ENCODE results near the gene DSG2. TPM values are rescaled to one million over a fixed set of nuclear protein-coding genes. Genes with fewer than 3 reads are reported as not detected.

The DSG2 gene
- total RNA-seq, 1 donor from 2014 or later = 65.6 TPM

GRCh38 chr18:31565782-31566512 is 68.0 kb downstream of the DSG2 start:
- H2AFZ ChIP-seq (replicated peaks) = no peak overlapping the region
- no peaks in the 10 kb centered on the region for H3F3A ChIP-seq (ENCODE audit: low read depth)
- no peak overlapping the region for H3K4me3 Mint-ChIP-seq
- H3K27me3 ChIP-seq = no peaks in the 10 kb centered on the region
- H3K36me3 Mint-ChIP-seq = no peaks in the 10 kb centered on the region
- H3K9ac ChIP-seq = no peak overlapping the region
- H3K9me3 Mint-ChIP-seq = no peaks in the 10 kb centered on the region
- H3K27ac ChIP-seq = no peak overlapping the region
- no peak overlapping the region for H3K27ac Mint-ChIP-seq
- H4K20me1 ChIP-seq (ENCODE audit: low read depth) = no peaks in the 10 kb centered on the region
- H3K36me3 ChIP-seq = no peaks in the 10 kb centered on the region
- no peaks in the 10 kb centered on the region for H3K9me3 ChIP-seq (ENCODE audit: low read depth)
- peaks cover 6% of the 10 kb centered on the region for H3K4me1 Mint-ChIP-seq
- H3K79me2 ChIP-seq (ENCODE audit: low read depth) = no peaks in the 10 kb centered on the region
- H3K4me1 ChIP-seq = peaks cover 8% of the 10 kb centered on the region
- no peak for DNase-seq (ENCODE audit: low spot score)
- no peak overlapping the region for H3K4me2 ChIP-seq
- peaks cover 9% of the 10 kb centered on the region for H3K27me3 Mint-ChIP-seq (ENCODE audit: insufficient read depth, low read depth)
- no peak for TF ChIP-seq EZH2 (IDR thresholded peaks at IDR 0.05)
- no peak for TF ChIP-seq CTCF (IDR thresholded peaks at IDR 0.05)
- TF ChIP-seq EZH2phosphoT487 (IDR thresholded peaks at IDR 0.05) = no peak
- no peak overlapping the region for H3K4me3 ChIP-seq

GRCh38 chr18:31566576-31567306 is 68.8 kb downstream of the DSG2 start:
- no peak for DNase-seq (ENCODE audit: low spot score)
- Histone ChIP-seq H3K27me3 (no peaks in the 10 kb centered on the region), H3K9me3 (ENCODE audit: low read depth) (no peaks in the 10 kb centered on the region), H3K4me2 (no peak overlapping the region), H3K36me3 (no peaks in the 10 kb centered on the region), H2AFZ (replicated peaks) (no peak overlapping the region), H3K4me1 (peaks cover 14% of the 10 kb centered on the region), H3F3A (ENCODE audit: low read depth) (peaks cover 5% of the 10 kb centered on the region), H3K9ac (no peak overlapping the region), H3K79me2 (ENCODE audit: low read depth) (no peaks in the 10 kb centered on the region), H3K27ac (no peak overlapping the region), H3K4me3 (no peak overlapping the region), H4K20me1 (ENCODE audit: low read depth) (no peaks in the 10 kb centered on the region)
- no peaks in the 10 kb centered on the region for H3K9me3 Mint-ChIP-seq
- H3K4me1 Mint-ChIP-seq = peaks cover 14% of the 10 kb centered on the region
- H3K27me3 Mint-ChIP-seq (ENCODE audit: insufficient read depth, low read depth) = peaks cover 9% of the 10 kb centered on the region
- H3K27ac Mint-ChIP-seq = no peak overlapping the region
- H3K4me3 Mint-ChIP-seq = no peak overlapping the region
- no peaks in the 10 kb centered on the region for H3K36me3 Mint-ChIP-seq
- TF ChIP-seq EZH2 (IDR thresholded peaks at IDR 0.05) = no peak

- Histone ChIP-seq H3K27me3 (no peaks in the 10 kb centered on the region), H3K9me3 (ENCODE audit: low read depth) (no peaks in the 10 kb centered on the region), H3K79me2 (ENCODE audit: low read depth) (no peaks in the 10 kb centered on the region), H4K20me1 (ENCODE audit: low read depth) (no peaks in the 10 kb centered on the region), H3K9ac (no peak overlapping the region), H3K4me2 (peak overlapping the region; percentile 52), H2AFZ (replicated peaks) (no peak overlapping the region), H3F3A (ENCODE audit: low read depth) (peaks cover 12% of the 10 kb centered on the region), H3K4me3 (no peak overlapping the region), H3K36me3 (no peaks in the 10 kb centered on the region), H3K27ac (no peak overlapping the region), H3K4me1 (peaks cover 13% of the 10 kb centered on the region)
- H3K27me3 Mint-ChIP-seq (ENCODE audit: insufficient read depth, low read depth) = peaks cover 6% of the 10 kb centered on the region
- peak overlapping the region; percentile 28 for H3K4me3 Mint-ChIP-seq
- no peaks in the 10 kb centered on the region for H3K9me3 Mint-ChIP-seq
- H3K4me1 Mint-ChIP-seq = peaks cover 25% of the 10 kb centered on the region
- no peak for DNase-seq (ENCODE audit: low spot score)
- H3K36me3 Mint-ChIP-seq = no peaks in the 10 kb centered on the region
- TF ChIP-seq EZH2 (IDR thresholded peaks at IDR 0.05) (no peak), CTCF (IDR thresholded peaks at IDR 0.05) (no peak), EZH2phosphoT487 (IDR thresholded peaks at IDR 0.05) (no peak)
- H3K27ac Mint-ChIP-seq = peak overlapping the region; percentile 90
These were observed 74.4 kb downstream of the DSG2 start for GRCh38 chr18:31572368-31572767.

GRCh38 chr18:31573051-31573450 is 75.1 kb downstream of the DSG2 start:
- H3K4me2 ChIP-seq = no peak overlapping the region
- H3K4me3 ChIP-seq = no peak overlapping the region
- no peaks in the 10 kb centered on the region for H3K79me2 ChIP-seq (ENCODE audit: low read depth)
- Mint-ChIP-seq H3K27me3 (ENCODE audit: insufficient read depth, low read depth) (peaks cover 6% of the 10 kb centered on the region), H3K36me3 (no peaks in the 10 kb centered on the region), H3K27ac (peak overlapping the region; percentile 74), H3K4me3 (no peak overlapping the region), H3K4me1 (peaks cover 25% of the 10 kb centered on the region), H3K9me3 (no peaks in the 10 kb centered on the region)
- no peak for DNase-seq (ENCODE audit: low spot score)
- no peaks in the 10 kb centered on the region for H4K20me1 ChIP-seq (ENCODE audit: low read depth)
- peak overlapping the region; percentile 34 for H2AFZ ChIP-seq (replicated peaks)
- H3F3A ChIP-seq (ENCODE audit: low read depth) = peaks cover 12% of the 10 kb centered on the region
- no peaks in the 10 kb centered on the region for H3K36me3 ChIP-seq
- H3K27me3 ChIP-seq = no peaks in the 10 kb centered on the region
- H3K27ac ChIP-seq = no peak overlapping the region
- no peak overlapping the region for H3K9ac ChIP-seq
- H3K4me1 ChIP-seq = peaks cover 13% of the 10 kb centered on the region
- H3K9me3 ChIP-seq (ENCODE audit: low read depth) = no peaks in the 10 kb centered on the region
- TF ChIP-seq EZH2 (IDR thresholded peaks at IDR 0.05) = no peak
- TF ChIP-seq CTCF (IDR thresholded peaks at IDR 0.05) = no peak
